MCF 10A (cell line): ENCODE results near the gene PALD1. TPM values are rescaled to one million over a fixed set of nuclear protein-coding genes. Genes with fewer than 3 reads are reported as not detected.

ENCODE experiments used
- BruUV-seq: library from RNA; stranded (reverse); fragments of 400-500 nt; replicated peaks from 2 replicates; lab custom pipeline; 2021; lab: Mats Ljungman, UMichigan
- CTCF ChIA-PET: fragments of 300-600 bp; sonication (Branson Sonifier 250); formaldehyde crosslinking; extraction: SDS; loops from one replicate; lab custom pipeline; 2021; ENCODE audit warnings: antibody characterized with exemption, inconsistent platforms; lab: Yijun Ruan, JAX
- POLR2A ChIA-PET: fragments of 300-600, 350-650 bp; sonication (Branson Sonifier 250); formaldehyde crosslinking; extraction: SDS; loops from one replicate; lab custom pipeline; 2020; ENCODE audit warnings: antibody characterized with exemption, inconsistent platforms; lab: Yijun Ruan, JAX
- DNase-seq: peaks from one replicate; pipeline ENCODE4 v3.0.0-alpha.2; 2018; ENCODE audit not compliant: unreplicated experiment
- H3K27ac Mint-ChIP-seq: one replicate; pipeline ENCODE4 v1.8.0; 2022; ENCODE audit warnings: mild to moderate bottlenecking, low read depth, mixed read lengths; ENCODE audit not compliant: unreplicated experiment
- H3K27me3 Mint-ChIP-seq: one replicate; pipeline ENCODE4 v1.8.0; 2022; ENCODE audit warnings: mixed read lengths; ENCODE audit not compliant: insufficient read depth, unreplicated experiment
- H3K36me3 Mint-ChIP-seq: one replicate; pipeline ENCODE4 v1.8.0; 2022; ENCODE audit warnings: mild to moderate bottlenecking, moderate library complexity, mixed read lengths; ENCODE audit not compliant: insufficient read depth, unreplicated experiment
- H3K4me1 Mint-ChIP-seq: one replicate; pipeline ENCODE4 v1.8.0; 2022; ENCODE audit warnings: mixed read lengths; ENCODE audit not compliant: insufficient read depth, unreplicated experiment
- H3K4me3 Mint-ChIP-seq: one replicate; pipeline ENCODE4 v1.8.0; 2022; ENCODE audit warnings: mild to moderate bottlenecking, moderate library complexity, mixed read lengths; ENCODE audit not compliant: unreplicated experiment
- H3K9me3 Mint-ChIP-seq: one replicate; pipeline ENCODE4 v1.8.0; 2022; ENCODE audit warnings: mixed read lengths; ENCODE audit not compliant: unreplicated experiment
- CTCF ChIP-seq: fragments of 200-600 bp; IDR thresholded peaks from one replicate; pipeline ENCODE4 v1.8.0; 2022; ENCODE audit warnings: antibody characterized with exemption, mild to moderate bottlenecking; ENCODE audit not compliant: unreplicated experiment
- intact Hi-C: fragments of 100-400 bp; cut with micrococcal nuclease; formaldehyde crosslinking; loops from 2 replicates; pipeline ENCODE4 v1.14.1; 2022
- total RNA-seq: library from RNA; stranded (reverse); gene quantifications from 2 replicates; pipeline ENCODE4 v1.2.3, GENCODE V29; 2022

Gene PALD1
- total RNA-seq, 1 experiment from 2014 or later = 0.12 TPM

- no peak for DNase-seq
- Mint-ChIP-seq H3K4me1 (no peaks in the 10 kb centered on the region), H3K27me3 (peaks cover 9% of the 10 kb centered on the region), H3K36me3 (no peaks in the 10 kb centered on the region), H3K27ac (no peak overlapping the region), H3K9me3 (no peaks in the 10 kb centered on the region), H3K4me3 (no peak overlapping the region)
- ChIA-PET POLR2A (interaction anchor here (1.0 kb wide), 1 partner anchor 12 kb away, joined by 3 read pairs; no protein-coding TSS in a partner anchor), CTCF (interaction anchor here (0.6 to 1.5 kb wide), 3 partner anchors 11 to 96 kb away, joined by 3 to 4 read pairs (median 3); no protein-coding TSS in a partner anchor)
- intact Hi-C loops = no loop called here
- no peak for TF ChIP-seq CTCF
- BruUV-seq = no TSS peak
Observed at GRCh38 chr10:70455213-70455630, 23.3 kb upstream of the PALD1 start.

- intact Hi-C loops = no loop called here
- no peak for TF ChIP-seq CTCF
- Mint-ChIP-seq H3K27me3 (peaks cover 12% of the 10 kb centered on the region), H3K9me3 (no peaks in the 10 kb centered on the region), H3K27ac (no peak overlapping the region), H3K4me1 (no peaks in the 10 kb centered on the region), H3K4me3 (no peak overlapping the region), H3K36me3 (no peaks in the 10 kb centered on the region)
- BruUV-seq = no TSS peak
- ChIA-PET POLR2A (interaction anchor here (1.2 kb wide), 1 partner anchor 51 kb away, joined by 4 read pairs; no protein-coding TSS in a partner anchor), CTCF (interaction anchor here (0.7 to 1.1 kb wide), 3 partner anchors 81 to 339 kb away, joined by 3 to 4 read pairs (median 3); no protein-coding TSS in a partner anchor)
- no peak for DNase-seq
Observed at GRCh38 chr10:70456164-70456563, 22.4 kb upstream of the PALD1 start.

- H3K4me3 Mint-ChIP-seq = no peak overlapping the region
- H3K9me3 Mint-ChIP-seq = no peaks in the 10 kb centered on the region
- no peaks in the 10 kb centered on the region for H3K36me3 Mint-ChIP-seq
- H3K27ac Mint-ChIP-seq = no peak overlapping the region
- intact Hi-C loops = no loop called here
- CTCF ChIA-PET = interaction anchor here (0.5 to 0.8 kb wide), 3 partner anchors 101 to 397 kb away, joined by 3 to 4 read pairs (median 3); no protein-coding TSS in a partner anchor
- no peak for TF ChIP-seq CTCF
- BruUV-seq = no TSS peak
- no peak for DNase-seq
- H3K4me1 Mint-ChIP-seq = peaks cover 12% of the 10 kb centered on the region
- H3K27me3 Mint-ChIP-seq = peaks cover 12% of the 10 kb centered on the region
- POLR2A ChIA-PET = interaction anchor here (0.6 kb wide), 1 partner anchor 52 kb away, joined by 3 read pairs; no protein-coding TSS in a partner anchor
Observed at GRCh38 chr10:70457759-70458305, 20.7 kb upstream of the PALD1 start.

DNA sequence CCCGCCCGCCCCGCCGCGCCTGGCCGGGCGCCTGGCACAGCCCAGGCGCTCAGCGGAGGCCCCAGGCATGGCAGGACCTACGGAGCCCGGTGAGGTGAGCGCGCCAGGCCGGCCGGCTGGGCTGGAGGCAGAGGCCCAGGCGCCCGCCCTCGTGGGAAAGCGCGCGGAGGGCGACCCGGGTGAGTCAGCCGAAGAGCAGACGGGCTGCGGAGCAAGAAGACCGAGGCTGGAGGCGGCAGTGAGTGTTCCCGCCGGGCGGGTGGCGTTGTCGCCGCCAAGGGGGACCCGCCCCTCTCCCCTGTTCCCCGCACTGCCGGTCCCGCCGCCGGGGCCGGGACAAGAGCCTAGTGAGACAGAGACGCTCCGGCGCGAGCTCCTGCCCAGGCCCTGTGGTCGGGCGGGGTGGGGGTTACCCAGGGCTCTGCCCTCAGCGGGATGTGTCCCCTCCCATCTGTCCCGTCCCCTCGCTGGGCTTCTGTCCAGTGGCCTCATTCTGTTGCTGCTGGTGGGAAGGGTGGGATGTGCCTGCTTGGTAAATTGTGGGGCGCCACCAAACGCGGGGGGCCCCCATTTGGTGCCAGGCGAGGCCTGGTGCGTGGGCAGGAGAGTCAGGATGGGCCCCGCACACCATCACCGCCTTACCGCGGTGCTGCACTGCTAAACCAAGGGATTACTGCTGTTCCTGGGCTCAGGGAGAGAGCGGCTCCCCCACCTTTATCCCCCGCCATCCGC lies 20.1 kb upstream of the PALD1 start:
- H3K27ac Mint-ChIP-seq = no peak overlapping the region
- CTCF ChIA-PET = interaction anchor here (0.5 to 0.8 kb wide), 2 partner anchors 396 to 813 kb away, joined by 3 read pairs; no protein-coding TSS in a partner anchor
- H3K36me3 Mint-ChIP-seq = no peaks in the 10 kb centered on the region

More for the DNA sequence above, 20.1 kb upstream of the PALD1 start:
- H3K9me3 Mint-ChIP-seq = no peaks in the 10 kb centered on the region
- no peak for TF ChIP-seq CTCF
- no peak for DNase-seq
- BruUV-seq = no TSS peak
- H3K4me1 Mint-ChIP-seq = peaks cover 19% of the 10 kb centered on the region
- intact Hi-C loops = no loop called here
- H3K4me3 Mint-ChIP-seq = no peak overlapping the region
- POLR2A ChIA-PET = interaction anchor here (0.6 kb wide), 1 partner anchor 53 kb away, joined by 3 read pairs; no protein-coding TSS in a partner anchor
- peaks cover 12% of the 10 kb centered on the region for H3K27me3 Mint-ChIP-seq
